Occipital lobe (tissue), 2 donors: Measurements from ENCODE around the gene CUBN. TPM values are rescaled to one million over a fixed set of nuclear protein-coding genes. Genes with fewer than 3 reads are reported as not detected.

ENCODE experiments used
- DNase-seq: peaks from one replicate; lab custom pipeline; 2025; lab: John Stamatoyannopoulos, UW
- total RNA-seq: library from RNA; depleted of rRNA; stranded (reverse); fragments of >200 nt; gene quantifications from one replicate; pipeline ENCODE4 v1.2.3, GENCODE V29; 2014

Gene CUBN
- 2.3 TPM for total RNA-seq

DNA sequence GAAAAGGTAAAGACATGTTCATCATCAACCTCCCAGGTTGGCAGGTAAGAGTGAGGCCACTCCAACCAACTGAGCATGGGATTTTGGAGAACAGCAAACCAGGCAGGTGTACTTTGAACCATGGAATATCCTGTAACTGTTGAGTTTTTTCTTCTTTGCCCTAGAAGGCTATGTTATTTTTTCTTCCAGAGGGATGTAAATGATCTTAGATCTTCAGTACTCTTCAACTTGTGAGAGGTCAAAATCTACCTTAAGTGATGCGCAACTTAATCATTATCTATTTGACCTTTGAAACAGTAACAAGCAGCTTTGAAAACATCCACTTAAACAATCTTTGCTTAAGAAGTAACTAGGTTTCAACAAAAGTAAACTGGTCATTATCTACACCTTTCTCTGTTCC lies at the start of gene CUBN:
TSS of gene CUBN (minus strand) at position 71 of the 400 bp plus-strand sequence. CDS start at position 25, 46 bp downstream.
- DNase-seq, result no peak

DNA sequence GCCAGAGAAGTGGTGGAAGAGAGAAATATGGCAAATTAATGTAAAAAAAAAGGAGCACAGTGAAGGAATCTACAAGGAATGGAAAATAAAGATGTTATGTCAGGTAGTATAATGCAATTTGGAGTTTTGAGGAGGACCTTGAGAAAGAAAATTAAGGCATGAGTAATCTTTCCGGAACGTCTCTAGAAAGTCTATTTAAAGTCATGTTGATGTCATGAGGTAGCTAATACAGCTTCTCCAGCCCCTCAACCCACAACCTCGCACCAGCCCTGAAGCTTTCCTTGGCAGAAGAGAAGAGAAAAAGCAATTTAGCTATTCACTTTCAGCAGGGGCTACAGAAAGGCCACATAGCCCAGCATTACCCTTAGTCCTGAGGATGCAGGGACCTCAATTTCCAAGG lies 49.4 kb upstream of the CUBN start:
- no peak for DNase-seq

DNA sequence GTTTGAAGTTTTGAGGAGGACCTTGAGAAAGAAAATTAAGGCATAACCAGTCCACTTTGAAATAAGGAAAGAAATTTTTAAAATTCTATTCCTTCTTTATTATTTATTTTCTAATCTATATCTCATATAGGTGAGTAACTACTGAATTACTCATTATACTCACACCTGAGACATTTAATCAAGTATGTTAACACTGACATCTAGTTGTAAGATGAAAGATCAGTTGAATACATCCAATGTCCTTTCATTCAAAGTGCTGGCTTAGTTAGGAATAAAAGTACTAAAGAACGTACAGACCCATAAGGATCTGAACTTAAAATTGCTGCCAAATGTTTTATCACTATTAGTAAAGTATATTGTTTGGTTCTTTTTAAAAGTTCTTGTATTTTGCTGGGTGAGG lies 48.4 kb upstream of the CUBN start:
- no peak for DNase-seq

DNA sequence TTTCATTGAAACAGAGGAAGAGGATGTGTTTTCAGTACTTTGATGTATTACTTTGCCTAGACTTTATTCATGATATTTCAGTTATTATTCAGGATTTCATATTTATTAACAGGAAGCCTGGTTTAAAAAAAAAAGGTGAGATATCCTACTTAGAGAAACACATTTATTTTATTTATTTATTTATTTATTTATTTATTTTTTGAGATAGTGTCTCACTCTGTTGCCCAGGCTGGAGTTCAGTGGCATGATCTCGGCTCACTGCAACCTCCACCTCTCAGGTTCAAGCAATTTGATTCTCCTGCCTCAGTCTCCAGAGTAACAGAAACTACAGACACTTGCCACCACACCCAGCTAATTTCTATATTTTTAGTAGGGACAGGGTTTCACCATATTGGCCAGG lies 47.4 kb upstream of the CUBN start:
- no peak for DNase-seq

DNA sequence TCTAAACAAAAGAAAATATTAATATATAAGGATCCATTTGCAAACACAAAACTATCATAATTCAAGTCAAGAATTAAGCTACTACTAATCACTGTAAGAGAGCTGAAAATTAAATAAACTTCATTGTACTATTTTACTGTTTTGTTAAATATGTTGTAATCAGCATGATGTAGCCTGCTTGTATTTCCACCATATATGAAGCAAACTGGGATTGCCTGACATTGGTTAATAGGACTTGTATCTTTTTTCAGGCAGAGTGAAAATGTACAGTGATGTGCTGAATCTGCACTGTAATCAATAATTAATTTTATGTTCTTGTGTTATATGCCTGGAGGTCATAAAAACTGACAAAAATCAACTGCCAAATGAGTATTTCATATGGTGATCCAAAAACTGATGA lies 46.5 kb upstream of the CUBN start:
- DNase-seq, result no peak

DNA sequence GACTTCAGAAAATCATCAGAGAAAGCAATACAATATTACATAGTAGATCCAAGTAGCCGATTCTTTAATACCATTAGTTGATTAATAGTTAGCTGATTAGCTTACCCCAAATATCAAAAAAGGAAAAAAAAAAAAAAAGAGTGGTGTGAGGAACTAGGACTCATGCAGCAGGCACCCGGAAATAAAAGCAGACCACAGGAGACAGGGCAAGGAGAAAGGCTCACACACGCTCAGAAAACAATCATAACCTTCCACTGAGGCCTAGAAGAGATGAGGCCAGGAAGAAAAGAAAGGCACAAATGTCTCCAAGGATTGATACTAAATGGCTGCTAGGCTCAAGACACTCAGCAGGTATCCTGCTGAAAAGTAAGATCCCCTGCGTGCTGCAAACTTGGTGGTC lies 45.9 kb upstream of the CUBN start:
- no peak for DNase-seq

DNA sequence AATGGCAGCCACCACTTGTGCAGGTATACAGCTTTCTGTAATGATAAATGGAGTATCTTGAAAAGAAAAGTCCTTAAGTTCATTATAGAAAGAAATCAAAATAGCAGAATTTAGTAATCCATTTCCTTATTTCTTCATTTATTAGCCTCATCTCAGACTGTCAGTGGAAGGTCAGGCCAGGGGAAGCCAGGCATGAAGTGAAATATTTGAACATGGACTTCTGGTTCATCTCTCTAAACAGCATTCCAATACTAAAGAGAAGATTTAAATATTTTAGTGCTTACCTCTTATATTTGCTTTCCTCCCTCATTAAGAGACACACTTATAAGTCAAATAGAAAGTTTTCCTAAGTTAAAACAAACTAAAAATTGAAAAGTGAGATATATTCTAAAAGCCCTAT lies 45.0 kb upstream of the CUBN start:
- DNase-seq, result no peak

DNA sequence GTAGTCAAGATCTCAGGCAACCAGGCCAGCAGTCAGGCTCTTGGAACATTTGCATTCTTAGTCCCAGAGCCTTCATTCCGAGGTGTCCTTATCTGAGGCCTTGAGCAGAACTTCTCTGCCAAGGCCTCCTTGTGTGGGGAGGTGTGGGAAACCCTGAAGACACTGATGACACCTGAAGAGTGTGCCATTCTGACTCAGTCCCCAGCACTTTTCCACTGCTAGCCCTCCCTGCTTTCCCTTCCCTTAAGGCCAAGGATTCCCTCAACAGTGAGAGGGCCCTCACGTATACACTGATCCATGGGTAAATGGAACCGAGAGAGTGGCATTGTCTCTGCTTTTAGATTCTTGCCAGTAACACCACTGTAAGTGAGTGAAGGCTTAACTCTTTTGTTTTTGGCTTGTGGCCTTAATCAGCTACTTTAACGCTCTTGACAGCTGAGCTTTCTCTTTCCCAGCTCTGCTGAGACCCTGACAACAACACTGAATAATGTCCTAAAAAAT lies 41.6 kb upstream of the CUBN start:
- DNase-seq, result no peak

DNA sequence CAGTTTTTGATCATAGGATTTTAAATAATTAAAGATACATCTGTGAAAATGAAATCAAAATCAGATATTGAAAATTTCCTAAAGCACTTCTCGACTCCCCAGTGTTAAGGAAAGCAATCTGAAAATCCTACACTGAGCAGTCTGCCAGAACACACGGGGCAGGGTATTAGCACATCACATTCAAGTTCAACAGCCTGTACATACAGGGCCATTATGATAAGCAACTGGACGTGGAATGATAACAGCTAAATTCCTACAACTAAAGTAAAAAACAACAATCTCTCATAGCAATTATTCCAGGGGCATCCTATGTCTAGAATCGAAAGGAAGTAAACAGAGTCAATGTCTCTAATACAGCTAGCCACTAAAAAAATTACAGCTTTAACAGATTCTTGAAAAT lies 40.2 kb upstream of the CUBN start:
- DNase-seq, result no peak

DNA sequence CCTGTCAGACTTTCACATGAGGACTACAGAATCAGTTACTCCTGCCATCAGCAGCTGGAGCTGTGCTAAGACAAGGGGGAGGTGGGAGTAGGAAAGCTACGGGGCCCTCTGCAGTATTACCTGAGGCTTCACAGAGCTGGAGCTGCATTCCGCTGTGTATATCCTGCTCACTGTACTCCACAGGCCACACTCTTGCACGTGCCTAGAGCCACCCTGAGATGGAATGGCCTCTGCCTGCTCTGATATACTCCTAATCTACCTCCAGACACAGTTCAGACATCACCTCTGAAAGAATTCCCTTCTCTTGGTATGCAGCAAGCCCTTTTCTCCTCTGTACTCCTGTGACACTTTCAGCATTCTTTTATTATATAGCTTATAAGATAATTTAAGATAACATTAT lies 37.1 kb upstream of the CUBN start:
- DNase-seq, result no peak

DNA sequence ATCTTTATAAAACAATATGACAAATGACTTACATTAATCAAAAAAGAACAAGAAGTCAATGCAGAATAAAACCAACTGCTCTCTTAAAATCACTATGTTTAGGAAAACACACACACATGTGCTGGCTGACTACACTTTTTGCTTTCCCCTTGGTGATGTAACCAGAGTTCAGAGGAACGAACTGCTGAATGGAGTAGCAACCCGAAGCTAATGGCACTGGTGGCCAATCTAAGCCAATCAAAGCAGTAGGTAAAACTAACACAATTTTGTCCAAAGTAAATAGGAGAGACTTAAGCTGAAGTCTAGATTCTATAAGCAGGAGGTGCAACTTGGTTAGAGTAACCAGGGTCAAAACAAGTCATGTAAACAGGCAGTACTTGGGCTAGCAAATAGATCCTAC lies 33.2 kb upstream of the CUBN start:
- DNase-seq, result no peak

DNA sequence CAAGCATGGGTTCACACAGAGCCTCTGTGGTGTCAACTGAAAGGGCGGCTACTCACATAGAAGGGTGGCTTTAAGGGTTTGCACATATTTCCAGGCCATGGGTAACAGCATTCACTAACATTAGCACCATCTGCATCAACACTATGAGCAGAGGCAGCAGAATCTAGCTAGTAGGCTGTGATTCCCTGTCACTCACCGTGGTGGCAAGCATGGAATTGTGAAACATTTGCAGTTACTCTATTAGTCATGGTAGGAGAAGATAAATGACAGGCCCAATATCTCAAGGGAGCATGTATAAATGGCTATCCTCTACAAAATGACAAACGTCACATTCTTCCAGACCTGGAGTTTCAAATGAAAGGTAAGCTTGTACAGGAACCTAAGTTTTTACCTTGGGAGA lies 32.2 kb upstream of the CUBN start:
- no peak for DNase-seq

DNA sequence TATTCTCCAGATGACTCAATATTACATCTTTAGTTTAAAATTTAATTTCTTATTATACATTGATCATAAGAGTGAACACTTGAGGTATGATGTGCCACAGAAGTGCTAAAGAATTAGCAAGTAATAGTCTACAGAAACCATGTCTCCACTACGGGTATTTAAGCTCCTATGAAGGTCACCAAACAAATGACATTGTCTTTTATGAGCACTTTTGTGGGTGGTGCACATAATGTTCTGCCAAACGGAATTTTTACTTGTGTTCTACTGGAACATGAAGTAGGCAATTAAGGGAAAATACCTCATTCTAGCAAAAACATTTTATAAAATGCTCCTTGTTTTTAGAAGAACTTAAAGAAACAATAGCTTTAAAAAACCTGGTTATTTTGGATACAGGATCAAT lies 27.4 kb upstream of the CUBN start:
- no peak for DNase-seq

DNA sequence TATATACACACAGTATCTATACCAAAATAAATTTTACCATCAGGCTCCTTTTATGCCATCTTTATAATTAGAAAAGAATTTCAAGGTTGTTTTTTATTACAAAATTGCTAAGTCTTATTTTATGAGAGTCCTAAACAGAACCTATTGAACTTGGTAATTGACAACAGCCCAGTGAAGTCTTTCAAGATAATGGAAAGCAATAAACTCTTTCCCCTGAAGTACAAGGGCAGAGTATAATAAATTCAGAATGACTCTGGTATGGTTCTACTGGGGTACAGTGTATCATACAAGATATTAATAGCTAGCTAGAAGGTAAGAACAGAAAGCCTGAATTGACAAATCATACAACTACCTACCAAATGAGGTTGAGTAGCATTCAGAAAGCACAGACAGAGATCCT lies 26.2 kb upstream of the CUBN start:
- no peak for DNase-seq

DNA sequence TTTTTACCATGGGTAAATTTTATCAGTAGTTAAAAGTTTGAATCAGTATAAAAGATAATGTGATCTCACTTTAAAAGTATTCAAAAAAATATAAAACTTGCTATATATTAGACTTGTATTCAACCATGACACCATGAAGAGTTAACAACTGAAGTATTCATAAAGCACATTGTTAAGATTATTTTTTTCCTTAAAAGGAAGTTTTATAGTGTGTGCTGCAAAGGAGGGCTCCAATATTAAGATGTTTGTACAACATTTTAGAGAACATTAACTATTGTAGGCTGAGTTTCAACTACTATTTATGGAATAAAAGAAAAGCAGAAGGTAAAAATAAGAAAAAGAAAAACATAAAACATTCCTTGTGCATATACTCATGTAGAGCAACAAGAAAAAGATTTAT lies 24.5 kb upstream of the CUBN start:
- no peak for DNase-seq

DNA sequence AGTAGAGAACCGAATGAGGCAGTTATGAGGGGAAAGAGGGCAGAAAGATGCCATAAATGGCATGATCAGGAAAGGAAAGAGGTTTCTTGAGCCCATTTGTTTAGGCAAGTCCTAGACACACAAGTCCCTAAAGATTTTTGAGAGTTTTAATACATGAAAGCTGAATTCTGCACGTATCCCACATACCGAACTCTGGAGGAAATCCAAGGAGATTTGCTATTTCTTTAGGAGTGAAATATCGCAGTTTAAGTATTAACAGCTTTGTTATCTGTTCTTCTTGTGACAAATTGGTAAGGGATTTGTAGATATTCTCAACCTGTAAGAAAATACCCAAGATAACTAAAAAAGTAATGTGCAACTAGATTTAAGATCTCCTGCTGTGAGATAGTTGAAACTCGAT lies 23.7 kb upstream of the CUBN start:
- no peak for DNase-seq

DNA sequence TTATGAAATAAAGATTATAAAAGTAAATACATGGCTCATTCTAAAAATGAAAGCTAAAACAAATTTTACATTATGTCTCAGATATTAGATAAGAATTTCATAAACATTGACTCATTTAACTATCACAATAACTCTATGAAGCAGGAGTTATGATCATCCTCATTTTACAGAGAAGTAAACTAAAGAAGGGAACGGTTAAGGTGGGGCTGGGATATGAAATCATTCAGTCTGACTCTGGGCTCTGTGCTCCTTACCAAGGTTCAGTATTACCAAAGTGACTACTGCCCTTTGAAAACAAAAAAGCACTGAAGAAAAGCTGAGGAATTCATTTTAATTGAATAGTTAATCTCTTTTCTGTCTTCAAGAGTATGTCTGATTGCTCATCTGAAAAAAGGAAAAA lies 22.1 kb upstream of the CUBN start:
- DNase-seq, result no peak

DNA sequence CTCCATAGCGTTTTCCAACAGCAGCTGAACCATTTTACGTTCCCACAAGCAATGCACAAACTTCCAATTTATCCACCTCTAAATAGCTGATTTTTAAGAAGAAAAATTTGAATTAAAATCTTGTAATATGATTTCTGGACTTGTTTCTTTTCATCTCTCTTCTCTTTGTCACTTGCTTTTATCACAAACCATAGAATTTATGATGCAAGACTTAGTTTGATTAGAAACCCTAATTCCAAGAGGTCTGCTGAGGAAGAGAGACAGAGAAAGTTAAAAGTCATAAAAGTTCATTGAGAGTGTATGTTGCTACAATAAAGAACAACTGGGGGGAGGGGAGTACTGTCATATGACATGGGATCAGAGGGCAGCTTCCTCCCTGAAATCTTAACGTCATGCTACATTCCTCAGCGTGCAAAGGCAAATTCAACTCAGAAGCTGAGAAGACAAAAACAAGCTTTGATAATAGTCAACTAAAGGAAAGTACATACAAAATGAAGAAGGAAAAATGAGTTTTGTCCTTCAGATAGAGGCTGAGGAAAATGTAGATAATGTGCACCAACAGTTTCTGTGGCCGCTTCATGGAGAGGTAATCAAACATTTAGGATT lies 18.4 kb upstream of the CUBN start:
- no peak for DNase-seq

DNA sequence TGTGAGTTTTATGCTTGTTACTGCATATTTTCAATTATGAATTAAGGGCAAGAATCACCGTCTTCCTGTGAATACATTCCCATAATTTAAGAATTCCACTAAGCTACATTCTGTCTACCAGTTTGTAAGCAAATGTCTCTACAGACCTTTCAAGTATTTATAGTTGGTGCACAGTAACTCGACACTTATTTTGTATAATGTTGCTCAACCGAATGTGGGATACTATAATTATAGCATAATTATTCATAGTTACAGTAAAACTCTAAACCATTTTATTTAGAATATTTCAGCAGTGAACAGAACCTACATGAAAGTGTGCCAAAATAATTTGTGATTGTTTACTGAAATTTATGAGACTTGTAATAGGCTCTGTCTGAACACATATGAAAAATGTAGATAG lies 17.3 kb upstream of the CUBN start:
- DNase-seq, result no peak

DNA sequence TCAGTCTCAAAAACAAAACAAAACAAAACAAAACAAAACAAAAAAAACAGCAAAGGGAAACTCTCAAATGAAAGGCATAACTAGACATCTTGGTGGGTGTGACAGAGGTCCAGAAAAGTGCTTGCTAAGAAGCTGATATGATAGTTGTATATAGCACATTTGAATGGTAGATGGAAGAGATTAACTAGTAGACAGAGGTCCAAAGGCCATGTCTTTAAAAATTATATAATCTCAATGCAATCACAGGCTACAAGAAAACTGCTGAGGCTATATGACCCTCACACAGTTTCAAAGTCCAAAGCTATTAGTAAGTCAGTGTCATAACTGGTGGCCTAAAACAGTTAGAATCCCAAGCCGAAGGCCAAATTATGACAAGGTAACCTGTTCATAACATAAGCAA lies 15.6 kb upstream of the CUBN start:
- no peak for DNase-seq

DNA sequence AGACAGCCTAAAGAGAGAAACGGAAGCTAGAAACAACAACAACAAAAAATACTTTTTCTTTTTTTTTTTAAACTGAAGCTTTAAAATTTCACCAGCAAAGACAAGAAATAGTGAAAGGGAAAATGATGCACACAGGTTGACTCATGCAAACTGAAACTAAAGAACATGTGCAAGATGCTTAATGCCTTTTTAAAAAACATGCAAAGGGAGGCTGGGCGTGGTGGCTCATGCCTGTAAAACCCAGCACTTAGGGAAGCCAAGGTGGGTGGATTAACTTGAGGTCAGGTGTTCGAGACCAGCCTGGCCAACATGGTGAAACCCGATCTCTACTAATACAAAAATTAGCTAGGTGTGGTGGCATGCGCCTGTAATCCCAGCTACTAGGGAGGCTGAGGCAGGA lies 15.1 kb upstream of the CUBN start:
- no peak for DNase-seq

DNA sequence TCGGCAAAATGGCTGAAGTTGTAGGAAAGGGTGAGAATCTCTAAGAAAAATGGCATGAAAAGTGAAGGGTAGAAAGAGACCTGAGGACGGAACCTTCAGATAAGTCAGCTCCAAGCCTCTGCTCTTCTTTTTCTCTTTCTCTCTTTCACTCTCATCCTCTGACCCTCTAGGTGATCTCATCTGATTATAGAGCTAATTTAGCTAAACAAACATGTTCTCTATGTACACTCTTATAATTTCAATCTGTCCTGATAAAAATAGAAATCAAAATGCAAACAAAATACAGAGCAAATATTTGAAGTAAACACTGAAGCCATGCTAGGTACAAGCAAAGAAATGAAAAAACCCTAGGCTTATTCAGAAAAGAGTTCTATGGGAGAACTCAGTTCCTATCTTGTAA lies 14.4 kb upstream of the CUBN start:
- no peak for DNase-seq

DNA sequence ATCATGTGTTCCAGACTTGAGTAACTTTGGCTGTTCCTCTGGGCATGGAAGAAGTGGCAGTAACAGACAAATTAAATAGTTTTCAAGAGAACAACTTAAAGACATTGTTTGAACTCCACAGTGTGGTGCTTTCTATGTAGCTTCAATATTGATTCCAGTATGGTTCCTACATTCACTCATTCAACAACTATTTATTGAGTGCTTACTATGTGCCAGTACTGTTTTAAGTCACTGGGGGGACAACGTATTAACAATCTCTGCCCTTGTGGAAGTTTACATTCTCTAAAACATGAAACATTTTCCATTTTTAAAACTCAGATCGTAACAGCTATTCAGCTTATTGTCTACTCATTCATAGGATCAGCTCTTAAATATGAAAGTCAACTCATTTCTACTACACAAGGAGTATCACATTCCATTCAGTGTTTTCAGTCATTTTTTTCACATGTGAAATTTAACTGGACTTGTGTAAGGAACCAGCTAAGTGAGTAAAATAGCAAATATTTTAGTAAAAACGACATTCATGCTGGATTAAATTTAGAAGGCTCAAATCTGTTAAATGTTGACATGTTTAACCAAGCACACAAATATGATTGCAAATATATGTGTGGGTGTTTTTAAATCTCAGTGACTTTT lies 13.6 kb upstream of the CUBN start:
- no peak for DNase-seq
